Measurements from ENCODE around the gene PIP4K2C.

DNA sequence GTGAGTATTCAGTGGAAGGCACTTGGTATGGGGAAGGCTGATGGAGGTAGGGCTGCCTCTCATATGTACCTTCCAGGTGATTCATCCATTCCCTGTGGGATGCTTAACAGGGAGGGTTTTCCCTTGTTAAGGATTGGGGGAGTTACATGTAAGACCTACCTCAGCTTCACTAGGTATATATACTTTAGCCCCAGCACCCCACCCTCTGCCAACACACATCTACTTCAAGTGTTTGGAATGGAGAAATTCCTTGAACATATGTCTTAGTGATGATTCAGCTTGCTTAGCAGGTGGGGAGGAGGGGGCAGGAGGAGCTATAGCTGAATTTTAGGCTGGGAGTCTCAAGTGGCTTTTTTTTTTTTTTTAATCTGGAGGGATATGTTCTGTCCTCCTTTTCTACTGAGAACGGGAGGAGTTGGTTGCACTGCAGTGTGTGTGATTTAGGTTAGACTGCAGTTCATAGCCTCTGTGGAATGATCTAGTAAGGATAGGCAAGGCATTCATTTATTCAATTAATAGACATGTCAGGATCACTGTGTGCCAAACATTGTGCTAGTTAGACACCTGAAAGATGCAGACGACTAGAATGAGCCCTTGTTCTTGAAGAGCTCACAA is 1.7 kb downstream of the PIP4K2C start:
- TF ChIP-seq POLR2A (IDR thresholded peaks at IDR 0.05) (no peak), POLR2AphosphoS5 (IDR thresholded peaks at IDR 0.05) (no peak)
- TF ChIP-seq, protein P1, sequence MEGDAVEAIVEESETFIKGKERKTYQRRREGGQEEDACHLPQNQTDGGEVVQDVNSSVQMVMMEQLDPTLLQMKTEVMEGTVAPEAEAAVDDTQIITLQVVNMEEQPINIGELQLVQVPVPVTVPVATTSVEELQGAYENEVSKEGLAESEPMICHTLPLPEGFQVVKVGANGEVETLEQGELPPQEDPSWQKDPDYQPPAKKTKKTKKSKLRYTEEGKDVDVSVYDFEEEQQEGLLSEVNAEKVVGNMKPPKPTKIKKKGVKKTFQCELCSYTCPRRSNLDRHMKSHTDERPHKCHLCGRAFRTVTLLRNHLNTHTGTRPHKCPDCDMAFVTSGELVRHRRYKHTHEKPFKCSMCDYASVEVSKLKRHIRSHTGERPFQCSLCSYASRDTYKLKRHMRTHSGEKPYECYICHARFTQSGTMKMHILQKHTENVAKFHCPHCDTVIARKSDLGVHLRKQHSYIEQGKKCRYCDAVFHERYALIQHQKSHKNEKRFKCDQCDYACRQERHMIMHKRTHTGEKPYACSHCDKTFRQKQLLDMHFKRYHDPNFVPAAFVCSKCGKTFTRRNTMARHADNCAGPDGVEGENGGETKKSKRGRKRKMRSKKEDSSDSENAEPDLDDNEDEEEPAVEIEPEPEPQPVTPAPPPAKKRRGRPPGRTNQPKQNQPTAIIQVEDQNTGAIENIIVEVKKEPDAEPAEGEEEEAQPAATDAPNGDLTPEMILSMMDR (IDR thresholded peaks at IDR 0.05): no peak
